Measurements from ENCODE around the gene NRP2. TPM values are rescaled to one million over a fixed set of nuclear protein-coding genes. Genes with fewer than 3 reads are reported as not detected.

Gene NRP2
- total RNA-seq, 1 donor from 2014 or later: 90.3 TPM

- H3K4me1 Mint-ChIP-seq: peaks cover 10% of the 10 kb centered on the region
- no peak overlapping the region for H3K27ac Mint-ChIP-seq (ENCODE audit: unreplicated experiment)
- H3K4me3 Mint-ChIP-seq: no peak overlapping the region
- peaks cover 3% of the 10 kb centered on the region for H3K9me3 Mint-ChIP-seq
- H3K36me3 Mint-ChIP-seq (ENCODE audit: low read depth): peaks cover 7% of the 10 kb centered on the region
- no peak for DNase-seq (ENCODE audit: low read depth, low spot score)
- H3K27me3 Mint-ChIP-seq (ENCODE audit: low read depth): peaks cover 4% of the 10 kb centered on the region
- no peak for TF ChIP-seq CTCF (conservative IDR thresholded peaks at IDR 0.05)
Measured at GRCh38 chr2:205673312-205673711, 9.0 kb upstream of the NRP2 start.

GRCh38 chr2:205675861-205676516 lies 6.3 kb upstream of the NRP2 start:
- Mint-ChIP-seq H3K4me1 (peaks cover 20% of the 10 kb centered on the region), H3K9me3 (no peaks in the 10 kb centered on the region), H3K27me3 (ENCODE audit: low read depth) (peaks cover 2% of the 10 kb centered on the region), H3K27ac (ENCODE audit: unreplicated experiment) (no peak overlapping the region), H3K36me3 (ENCODE audit: low read depth) (no peaks in the 10 kb centered on the region), H3K4me3 (no peak overlapping the region)
- no peak for DNase-seq (ENCODE audit: low read depth, low spot score)
- TF ChIP-seq CTCF (conservative IDR thresholded peaks at IDR 0.05): peak; percentile 88

DNA sequence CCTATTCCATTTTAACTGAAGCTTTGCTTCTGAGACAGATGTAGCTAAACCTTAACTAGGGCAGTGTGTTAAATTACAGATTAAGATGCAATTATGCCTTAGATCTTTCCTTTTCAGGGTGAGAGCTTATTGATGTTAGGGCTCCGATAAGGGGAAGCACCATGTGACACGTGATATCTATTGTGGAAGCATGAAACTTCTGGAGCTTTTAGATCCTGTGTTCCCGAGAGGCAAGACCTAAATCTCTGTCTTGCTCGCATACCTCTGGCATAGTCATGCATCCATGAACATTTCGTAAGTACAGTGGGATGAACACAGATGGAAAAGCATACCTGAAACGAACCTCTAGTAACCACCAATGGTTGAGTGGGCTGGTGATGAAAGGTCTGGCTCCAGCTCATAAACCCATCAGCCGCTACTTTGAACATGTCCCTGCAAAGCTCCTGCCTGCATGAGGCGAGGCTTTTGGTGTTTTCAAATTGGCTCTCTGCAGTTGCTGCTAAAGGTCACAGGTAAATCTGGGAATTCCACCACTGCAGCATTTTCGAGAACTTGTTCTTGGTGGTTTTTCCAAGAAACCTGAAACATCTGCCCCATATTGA lies 3.7 kb upstream of the NRP2 start:
- no peaks in the 10 kb centered on the region for H3K36me3 Mint-ChIP-seq (ENCODE audit: low read depth)
- no peak overlapping the region for H3K4me3 Mint-ChIP-seq
- peaks cover 19% of the 10 kb centered on the region for H3K27me3 Mint-ChIP-seq (ENCODE audit: low read depth)
- H3K27ac Mint-ChIP-seq (ENCODE audit: unreplicated experiment): no peak overlapping the region
- no peaks in the 10 kb centered on the region for H3K9me3 Mint-ChIP-seq
- peaks cover 33% of the 10 kb centered on the region for H3K4me1 Mint-ChIP-seq
- DNase-seq (ENCODE audit: low read depth, low spot score): no peak
- TF ChIP-seq CTCF (conservative IDR thresholded peaks at IDR 0.05): no peak

GRCh38 chr2:205679410-205680009 lies 2.8 kb upstream of the NRP2 start:
- Mint-ChIP-seq H3K4me1 (peaks cover 42% of the 10 kb centered on the region), H3K9me3 (no peaks in the 10 kb centered on the region), H3K27ac (ENCODE audit: unreplicated experiment) (no peak overlapping the region), H3K36me3 (ENCODE audit: low read depth) (no peaks in the 10 kb centered on the region), H3K27me3 (ENCODE audit: low read depth) (peaks cover 28% of the 10 kb centered on the region), H3K4me3 (peak overlapping the region; percentile 86)
- no peak for DNase-seq (ENCODE audit: low read depth, low spot score)
- TF ChIP-seq CTCF (conservative IDR thresholded peaks at IDR 0.05): no peak

DNA sequence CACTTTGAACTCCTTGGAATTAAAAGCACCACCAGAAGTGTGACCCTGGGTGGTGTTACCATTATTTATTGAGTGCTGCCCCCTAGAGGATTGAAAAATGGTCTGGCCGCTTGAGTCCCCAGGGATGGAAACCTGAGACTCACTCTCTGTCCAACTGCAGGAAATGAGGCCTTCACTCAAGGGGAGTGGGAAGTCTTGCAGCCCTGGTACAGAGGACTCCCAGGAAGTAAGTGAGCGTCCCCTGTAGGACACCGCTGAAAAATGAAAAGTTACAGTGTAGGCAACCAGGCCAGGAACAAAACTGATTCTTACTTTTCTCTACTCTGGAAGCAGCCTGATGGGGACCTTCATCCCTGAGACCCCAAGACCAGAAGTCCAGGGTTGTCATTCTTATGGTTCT lies 2.2 kb upstream of the NRP2 start:
- H3K27ac Mint-ChIP-seq (ENCODE audit: unreplicated experiment): no peak overlapping the region
- TF ChIP-seq CTCF (conservative IDR thresholded peaks at IDR 0.05): peak; percentile 82
- H3K9me3 Mint-ChIP-seq: no peaks in the 10 kb centered on the region
- H3K27me3 Mint-ChIP-seq (ENCODE audit: low read depth): peaks cover 33% of the 10 kb centered on the region
- H3K36me3 Mint-ChIP-seq (ENCODE audit: low read depth): no peaks in the 10 kb centered on the region
- H3K4me3 Mint-ChIP-seq: peak overlapping the region; percentile 86
- H3K4me1 Mint-ChIP-seq: peaks cover 46% of the 10 kb centered on the region
- peak; percentile 74 for DNase-seq (ENCODE audit: low read depth, low spot score)

Measured in neural crest cell (in vitro differentiated cells).